PC-3 (cell line): ENCODE data around the gene APOL2. TPM values are rescaled to one million over a fixed set of nuclear protein-coding genes. Genes with fewer than 3 reads are reported as not detected.

Experiments used
- ATAC-seq: fragments of 200-7000 bp; cut with Tn5 transposase; 2 replicates; pipeline ENCODE4 v1.9.1; 2020; ENCODE audit warnings: mild to moderate bottlenecking, moderate library complexity
- BruUV-seq: library from RNA; stranded (reverse); fragments of 400-500 nt; replicated peaks from 2 replicates; lab custom pipeline; 2021; lab: Mats Ljungman, UMichigan
- CTCF ChIA-PET: fragments of 300-600 bp; sonication (Branson Sonifier 250); formaldehyde crosslinking; loops from one replicate; lab custom pipeline; 2022; ENCODE audit warnings: antibody characterized with exemption; lab: Charles Lee
- POLR2A ChIA-PET: fragments of 300-600 bp; sonication (Branson Sonifier 250); formaldehyde crosslinking; loops from one replicate; lab custom pipeline; 2022; ENCODE audit warnings: antibody characterized with exemption; ENCODE audit not compliant: unreplicated experiment; lab: Charles Lee
- DNase-seq: peaks from one replicate; pipeline ENCODE4 v3.0.0-alpha.2; 2015
- H2AFZ ChIP-seq: fragments of 300-600 bp; sonication (generic); 2 replicates; pipeline ENCODE4 v1.6.0; 2016; ENCODE audit warnings: antibody characterized with exemption, low read length
- H3F3A ChIP-seq: fragments of 300-600 bp; sonication (generic); one replicate; pipeline ENCODE4 v1.6.0; 2017; ENCODE audit warnings: antibody characterized with exemption, low read length, control low read depth, mild to moderate bottlenecking; ENCODE audit not compliant: unreplicated experiment
- H3K27ac ChIP-seq: fragments of 300-600 bp; sonication (generic); 2 replicates; pipeline ENCODE4 v1.5.1; 2016; ENCODE audit warnings: mild to moderate bottlenecking, low read length
- H3K27me3 ChIP-seq: fragments of 300-600 bp; sonication (generic); 2 replicates; pipeline ENCODE4 v1.6.1; 2016; ENCODE audit warnings: low read length, mixed read lengths
- H3K36me3 ChIP-seq: fragments of 300-600 bp; sonication (generic); 2 replicates; pipeline ENCODE4 v1.6.1; 2016; ENCODE audit warnings: low read depth, mixed run types, low read length, mixed read lengths
- H3K4me1 ChIP-seq: fragments of 300-600 bp; sonication (generic); 2 replicates; pipeline ENCODE4 v1.5.1; 2016; ENCODE audit warnings: low read length; ENCODE audit not compliant: insufficient read depth
- H3K4me2 ChIP-seq: fragments of 300-600 bp; sonication (generic); 2 replicates; pipeline ENCODE4 v1.6.0; 2016; ENCODE audit warnings: low read length
- H3K4me3 ChIP-seq: fragments of 300-600 bp; sonication (generic); 2 replicates; pipeline ENCODE4 v1.5.1; 2016; ENCODE audit warnings: mild to moderate bottlenecking, low read length, mixed read lengths
- H3K79me2 ChIP-seq: fragments of 300-600 bp; sonication (generic); 2 replicates; pipeline ENCODE4 v1.6.1; 2017; ENCODE audit warnings: low read length, mixed read lengths
- H3K9ac ChIP-seq: fragments of 300-600 bp; sonication (generic); 2 replicates; pipeline ENCODE4 v1.6.0; 2016; ENCODE audit warnings: mild to moderate bottlenecking, low read length
- H3K9me2 ChIP-seq: fragments of 300-600 bp; sonication (generic); replicated peaks from 2 replicates; pipeline ENCODE4 v1.6.1; 2016; ENCODE audit warnings: mixed run types, low read length, mixed read lengths
- H3K9me3 ChIP-seq: fragments of 300-600 bp; sonication (generic); 2 replicates; pipeline ENCODE4 v1.6.1; 2016; ENCODE audit warnings: low read length, mixed read lengths
- H4K20me1 ChIP-seq: fragments of 300-600 bp; sonication (generic); 2 replicates; pipeline ENCODE4 v1.6.1; 2016; ENCODE audit warnings: low read length, mixed read lengths
- CTCF ChIP-seq: fragments of 300-600 bp; sonication (generic); conservative IDR thresholded peaks from 2 replicates; pipeline ENCODE4 v1.5.1; 2017; ENCODE audit warnings: antibody characterized with exemption, low read depth, mild to moderate bottlenecking, low read length
- EZH2 ChIP-seq: fragments of 300-600 bp; sonication (generic); IDR thresholded peaks from one replicate; pipeline ENCODE4 v1.6.1; 2017; ENCODE audit warnings: antibody characterized with exemption, mild to moderate bottlenecking, low read length; ENCODE audit not compliant: unreplicated experiment
- EZH2phosphoT487 ChIP-seq: fragments of 300-600 bp; sonication (generic); IDR thresholded peaks from 2 replicates; pipeline ENCODE4 v1.6.1; 2018; ENCODE audit warnings: mild to moderate bottlenecking, antibody characterized with exemption, low read length, borderline replicate concordance
- intact Hi-C: fragments of 100-400 bp; cut with micrococcal nuclease; formaldehyde crosslinking; loops from 2 replicates; pipeline ENCODE4 v1.9.0; 2023
- total RNA-seq: library from RNA; depleted of rRNA; stranded (reverse); fragments of >200 nt; gene quantifications from 2 replicates; pipeline ENCODE4 v1.2.3, GENCODE V29; 2014

The APOL2 gene
- total RNA-seq, 1 experiment from 2014 or later = 9.7 TPM

GRCh38 chr22:36227396-36227795, 11.9 kb downstream of the APOL2 start:
- Histone ChIP-seq H3K36me3 (no peaks in the 10 kb centered on the region), H3F3A (no peaks in the 10 kb centered on the region), H3K4me2 (no peak overlapping the region), H3K9ac (no peak overlapping the region), H3K27me3 (no peaks in the 10 kb centered on the region), H3K27ac (no peak overlapping the region), H3K79me2 (no peaks in the 10 kb centered on the region), H3K4me3 (no peak overlapping the region), H3K9me3 (no peaks in the 10 kb centered on the region), H2AFZ (no peak overlapping the region), H3K9me2 (no peaks in the 10 kb centered on the region), H3K4me1 (no peaks in the 10 kb centered on the region), H4K20me1 (no peaks in the 10 kb centered on the region)
- TSS peak; percentile 23 for BruUV-seq
- CTCF ChIA-PET = interaction anchor here (0.7 kb wide), 1 partner anchor 32 kb away, joined by 4 read pairs; no protein-coding TSS in a partner anchor
- no peak for ATAC-seq
- DNase-seq = no peak
- POLR2A ChIA-PET = no interaction called here
- intact Hi-C loops = no loop called here
- TF ChIP-seq EZH2 (no peak), EZH2phosphoT487 (no peak), CTCF (no peak)

GRCh38 chr22:36226189-36226588, 13.1 kb downstream of the APOL2 start:
- intact Hi-C loops = no loop called here
- Histone ChIP-seq H3K4me1 (no peaks in the 10 kb centered on the region), H3K9me2 (no peaks in the 10 kb centered on the region), H3F3A (no peaks in the 10 kb centered on the region), H3K9ac (no peak overlapping the region), H3K36me3 (no peaks in the 10 kb centered on the region), H2AFZ (no peak overlapping the region), H3K4me3 (no peak overlapping the region), H3K79me2 (no peaks in the 10 kb centered on the region), H3K27me3 (no peaks in the 10 kb centered on the region), H3K4me2 (no peak overlapping the region), H4K20me1 (no peaks in the 10 kb centered on the region), H3K27ac (no peak overlapping the region), H3K9me3 (no peaks in the 10 kb centered on the region)
- TF ChIP-seq EZH2 (no peak), CTCF (no peak), EZH2phosphoT487 (no peak)
- BruUV-seq = no TSS peak
- ATAC-seq (no peak), DNase-seq (no peak)
- POLR2A ChIA-PET = no interaction called here
- CTCF ChIA-PET = no interaction called here

DNA sequence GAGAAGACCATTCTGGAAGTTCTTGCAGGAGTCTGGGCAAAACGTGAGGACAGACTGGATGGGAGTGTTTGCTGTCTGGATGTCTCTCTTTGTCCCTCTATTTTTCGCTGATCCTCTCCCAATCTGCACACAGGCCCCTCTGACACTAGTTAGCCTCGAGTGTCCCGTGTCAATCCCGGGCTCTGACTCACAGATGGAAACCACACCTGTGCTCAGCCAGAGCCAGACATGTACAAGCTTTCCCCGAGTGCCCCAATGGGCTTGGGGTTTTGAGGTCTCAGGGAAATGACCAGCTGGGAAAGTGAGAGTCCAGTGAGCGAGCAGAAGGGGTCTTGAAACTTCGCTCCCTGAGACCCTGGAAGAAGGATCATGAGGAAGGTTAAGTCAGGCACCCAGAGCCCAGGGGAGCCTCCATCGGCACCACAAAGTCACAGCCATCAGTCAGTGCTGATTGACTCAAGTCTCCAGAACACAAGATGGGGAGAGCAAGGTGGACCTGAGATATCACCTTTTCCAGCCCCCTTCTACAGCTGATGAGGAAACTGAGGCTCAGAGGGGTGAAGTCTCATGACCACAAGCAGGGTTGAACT, 13.9 kb downstream of the APOL2 start:
- ATAC-seq = no peak
- no peak overlapping the region for H2AFZ ChIP-seq
- DNase-seq = no peak
- H3K9me2 ChIP-seq = no peaks in the 10 kb centered on the region
- no TSS peak for BruUV-seq
- H3K27me3 ChIP-seq = no peaks in the 10 kb centered on the region
- H3K4me2 ChIP-seq = no peak overlapping the region
- H3K36me3 ChIP-seq = no peaks in the 10 kb centered on the region
- H3K4me3 ChIP-seq = no peak overlapping the region
- intact Hi-C loops = no loop called here
- CTCF ChIA-PET = no interaction called here
- POLR2A ChIA-PET = no interaction called here
- no peak overlapping the region for H3K9ac ChIP-seq
- H3K27ac ChIP-seq = no peak overlapping the region
- no peaks in the 10 kb centered on the region for H4K20me1 ChIP-seq
- H3K79me2 ChIP-seq = no peaks in the 10 kb centered on the region
- TF ChIP-seq EZH2phosphoT487 (no peak), CTCF (no peak), EZH2 (no peak)
- no peaks in the 10 kb centered on the region for H3F3A ChIP-seq
- no peaks in the 10 kb centered on the region for H3K4me1 ChIP-seq
- no peaks in the 10 kb centered on the region for H3K9me3 ChIP-seq
